GM19238 (cell line): Measurements from ENCODE around the gene CTCF.

Experiments
- DNase-seq: peaks from one replicate; pipeline ENCODE4 v3.0.0; 2011; ENCODE audit warnings: low spot score; ENCODE audit not compliant: insufficient read length

Gene CTCF

GRCh38 chr16:67678354-67679023 is 116.2 kb downstream of the CTCF start:
- no peak for DNase-seq

- DNase-seq, result no peak
These were observed 117.9 kb downstream of the CTCF start for GRCh38 chr16:67679935-67680897.

- no peak for DNase-seq
These were observed 121.4 kb downstream of the CTCF start for GRCh38 chr16:67683767-67684166.

GRCh38 chr16:67685388-67686112 is 123.2 kb downstream of the CTCF start:
- DNase-seq, result no peak
